Neural cell (in vitro differentiated cells): ENCODE data around the gene C22orf42. TPM values are rescaled to one million over a fixed set of nuclear protein-coding genes. Genes with fewer than 3 reads are reported as not detected.

Experiments used
- H2AFZ ChIP-seq: fragments of 200-600, 300-800 bp; sonication (generic), shearing (Covaris generic); 2 replicates; pipeline ENCODE4 v1.6.0; 2014; ENCODE audit warnings: low read depth, mild to moderate bottlenecking, antibody characterized with exemption, low read length, moderate library complexity
- H3F3A ChIP-seq: fragments of 200-600 bp; shearing (Covaris generic); 2 replicates; pipeline ENCODE4 v1.6.1; 2016; ENCODE audit warnings: mild to moderate bottlenecking, moderate library complexity, mixed read lengths, antibody characterized with exemption, low read length; ENCODE audit not compliant: insufficient read depth, poor library complexity, severe bottlenecking
- H3K27ac ChIP-seq: fragments of 200-600, 300-800 bp; sonication (generic), shearing (Covaris generic); 2 replicates; pipeline ENCODE4 v1.5.1; 2014; ENCODE audit warnings: mild to moderate bottlenecking, low read length, moderate library complexity
- H3K27me3 ChIP-seq: fragments of 300-800, 200-600 bp; sonication (generic), shearing (Covaris generic); 2 replicates; pipeline ENCODE4 v1.6.0; 2014; ENCODE audit warnings: mild to moderate bottlenecking, low read depth, low read length, moderate library complexity; ENCODE audit not compliant: insufficient read depth
- H3K36me3 ChIP-seq: fragments of 300-800, 200-600 bp; sonication (generic), shearing (Covaris generic); 2 replicates; pipeline ENCODE4 v1.5.1; 2014; ENCODE audit warnings: mild to moderate bottlenecking, antibody characterized with exemption, low read length, moderate library complexity; ENCODE audit not compliant: insufficient read depth
- H3K4me2 ChIP-seq: fragments of 300-800, 200-600 bp; sonication (generic), shearing (Covaris generic); 2 replicates; pipeline ENCODE4 v1.6.0; 2014; ENCODE audit warnings: mild to moderate bottlenecking, low read length
- H3K4me3 ChIP-seq: fragments of 300-800, 200-600 bp; sonication (generic), shearing (Covaris generic); 2 replicates; pipeline ENCODE4 v1.5.1; 2014; ENCODE audit warnings: mild to moderate bottlenecking, low read length, moderate library complexity
- H3K79me2 ChIP-seq: fragments of 200-600 bp; shearing (Covaris generic); replicated peaks from 2 replicates; pipeline ENCODE4 v1.6.0; 2014; ENCODE audit warnings: mild to moderate bottlenecking, low read length, moderate library complexity; ENCODE audit not compliant: insufficient read depth
- H3K9ac ChIP-seq: fragments of 300-800, 200-600 bp; sonication (generic), shearing (Covaris generic); 2 replicates; pipeline ENCODE4 v1.6.1; 2016; ENCODE audit warnings: mild to moderate bottlenecking, low read length, mixed read lengths
- H3K9me2 ChIP-seq: fragments of 200-600 bp; shearing (Covaris generic); 2 replicates; pipeline ENCODE4 v1.6.1; 2016; ENCODE audit warnings: mild to moderate bottlenecking, low read length, mixed read lengths; ENCODE audit not compliant: insufficient read depth
- H3K9me3 ChIP-seq: fragments of 200-600, 300-800 bp; sonication (generic), shearing (Covaris generic); 2 replicates; pipeline ENCODE4 v1.6.1; 2016; ENCODE audit warnings: mild to moderate bottlenecking, mixed run types, low read length, moderate library complexity, mixed read lengths
- H4K20me1 ChIP-seq: fragments of 200-600 bp; shearing (Covaris generic); 2 replicates; pipeline ENCODE4 v1.6.1; 2016; ENCODE audit warnings: mild to moderate bottlenecking, mixed run types; ENCODE audit not compliant: insufficient read depth
- EP300 ChIP-seq: fragments of 450-650 bp; conservative IDR thresholded peaks from 2 replicates; pipeline ENCODE4 v1.6.1; 2014; ENCODE audit warnings: antibody characterized with exemption, mild to moderate bottlenecking, moderate library complexity; ENCODE audit not compliant: poor library complexity, severe bottlenecking
- EZH2 ChIP-seq: fragments of 200-600, 300-800 bp; shearing (Covaris generic), sonication (generic); IDR thresholded peaks from 2 replicates; pipeline ENCODE4 v1.6.1; 2014; ENCODE audit warnings: antibody characterized with exemption, low read length, borderline replicate concordance, mild to moderate bottlenecking; ENCODE audit not compliant: insufficient read depth, poor library complexity, severe bottlenecking
- MXI1 ChIP-seq: fragments of 450-650 bp; conservative IDR thresholded peaks from 2 replicates; pipeline ENCODE4 v1.6.1; 2014; ENCODE audit warnings: antibody characterized with exemption, mild to moderate bottlenecking; ENCODE audit not compliant: poor library complexity, severe bottlenecking
- POLR2AphosphoS5 ChIP-seq: IDR thresholded peaks from 2 replicates; pipeline ENCODE4 v1.6.1; 2012
- RAD21 ChIP-seq: fragments of 450-650 bp; conservative IDR thresholded peaks from 2 replicates; pipeline ENCODE4 v1.6.1; 2014; ENCODE audit warnings: antibody characterized with exemption, mild to moderate bottlenecking, moderate library complexity
- SMC3 ChIP-seq: fragments of 450-650 bp; conservative IDR thresholded peaks from 2 replicates; pipeline ENCODE4 v1.6.1; 2014; ENCODE audit warnings: antibody characterized with exemption, mild to moderate bottlenecking, moderate library complexity; ENCODE audit not compliant: poor library complexity
- TAF1 ChIP-seq: IDR thresholded peaks from 2 replicates; pipeline ENCODE4 v1.6.1; 2012; ENCODE audit warnings: low read depth
- polyA plus RNA-seq: library from polyadenylated mRNA; depleted of rRNA; stranded (reverse); fragments of >200 nt; gene quantifications from 2 replicates; pipeline ENCODE4 v1.2.3, GENCODE V29; 2014
- TF ChIP-seq, protein P1 (sequence below): fragments of 450-650 bp; IDR thresholded peaks from 2 replicates; pipeline ENCODE4 v1.5.1; 2014; ENCODE audit warnings: antibody characterized with exemption, mild to moderate bottlenecking, moderate library complexity; ENCODE audit not compliant: poor library complexity, severe bottlenecking
- TF ChIP-seq, protein P2 (sequence below): IDR thresholded peaks from 2 replicates; pipeline ENCODE4 v1.6.1; 2012; ENCODE audit warnings: borderline replicate concordance

The C22orf42 gene
- polyA plus RNA-seq, 1 donor from 2014 or later = 51.0 TPM

DNA sequence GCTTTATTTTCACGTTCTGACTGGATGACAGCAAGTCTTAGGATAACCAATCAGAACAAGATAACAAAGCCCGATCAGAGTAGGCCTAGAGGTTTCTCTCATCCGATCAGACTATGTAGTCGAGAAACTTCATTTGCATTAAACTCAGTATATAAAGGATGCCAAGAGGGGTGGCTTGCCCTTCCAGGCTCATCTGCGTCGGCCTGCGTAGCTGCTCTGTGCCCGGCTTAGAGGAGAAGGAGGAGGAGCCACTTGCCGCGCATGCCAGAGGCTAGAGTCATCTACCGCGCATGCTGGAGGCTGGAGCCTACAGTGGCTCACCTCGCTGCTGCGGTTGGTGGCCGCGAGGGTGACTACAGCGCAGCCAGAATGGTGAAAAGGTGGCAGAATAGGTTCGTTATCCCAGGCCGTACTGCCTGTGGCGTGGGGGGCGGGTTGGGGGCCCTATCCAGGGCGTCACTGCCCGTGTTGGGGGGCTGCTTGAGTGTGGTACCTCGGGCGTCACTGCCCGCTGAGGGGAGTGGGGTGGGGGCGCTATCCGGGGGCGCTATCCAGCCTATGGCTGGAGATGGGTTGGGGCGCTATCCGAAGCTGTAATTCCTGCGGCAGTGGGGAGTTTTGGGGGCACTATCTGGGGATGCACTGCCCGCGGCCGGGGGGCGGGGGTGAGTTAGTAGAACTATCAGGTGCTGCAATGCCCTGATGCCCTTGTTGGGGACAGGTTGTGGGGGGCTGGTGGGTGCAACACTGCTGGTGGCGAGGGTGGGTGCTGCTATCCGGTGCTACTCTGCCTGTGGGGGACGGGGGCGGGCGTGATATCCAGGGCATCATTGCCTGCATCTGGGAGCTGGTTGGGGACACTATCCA lies 46.0 kb upstream of the C22orf42 start, which contains the start of gene RFPL2:
Gene RFPL2 (minus strand): TSS at position 218 of the 867 bp plus-strand sequence. CDS start 2,622 bp downstream, outside the sequence.
- Histone ChIP-seq H3K36me3 (no peaks in the 10 kb centered on the region), H3K9me3 (no peaks in the 10 kb centered on the region), H3K4me3 (peak within 1 kb of the TSS; percentile 81), H3F3A (peaks cover 6% of the 10 kb centered on the region), H4K20me1 (no peaks in the 10 kb centered on the region), H3K9me2 (no peaks in the 10 kb centered on the region), H3K27ac (peak within 1 kb of the TSS; percentile 92), H3K27me3 (peaks cover 27% of the 10 kb centered on the region), H3K79me2 (no peaks in the 10 kb centered on the region), H3K9ac (peak within 1 kb of the TSS; percentile 84), H2AFZ (peak within 1 kb of the TSS; percentile 63), H3K4me2 (peak within 1 kb of the TSS; percentile 75)
- no peak for TF ChIP-seq EZH2
- TF ChIP-seq RAD21 = no peak
- TF ChIP-seq EP300 = no peak
- peak; percentile 82 for TF ChIP-seq POLR2AphosphoS5
- TF ChIP-seq TAF1 = peak; percentile 81
- TF ChIP-seq MXI1 = peak; percentile 36
- peak; percentile 12 for TF ChIP-seq SMC3
- TF ChIP-seq, protein P1, sequence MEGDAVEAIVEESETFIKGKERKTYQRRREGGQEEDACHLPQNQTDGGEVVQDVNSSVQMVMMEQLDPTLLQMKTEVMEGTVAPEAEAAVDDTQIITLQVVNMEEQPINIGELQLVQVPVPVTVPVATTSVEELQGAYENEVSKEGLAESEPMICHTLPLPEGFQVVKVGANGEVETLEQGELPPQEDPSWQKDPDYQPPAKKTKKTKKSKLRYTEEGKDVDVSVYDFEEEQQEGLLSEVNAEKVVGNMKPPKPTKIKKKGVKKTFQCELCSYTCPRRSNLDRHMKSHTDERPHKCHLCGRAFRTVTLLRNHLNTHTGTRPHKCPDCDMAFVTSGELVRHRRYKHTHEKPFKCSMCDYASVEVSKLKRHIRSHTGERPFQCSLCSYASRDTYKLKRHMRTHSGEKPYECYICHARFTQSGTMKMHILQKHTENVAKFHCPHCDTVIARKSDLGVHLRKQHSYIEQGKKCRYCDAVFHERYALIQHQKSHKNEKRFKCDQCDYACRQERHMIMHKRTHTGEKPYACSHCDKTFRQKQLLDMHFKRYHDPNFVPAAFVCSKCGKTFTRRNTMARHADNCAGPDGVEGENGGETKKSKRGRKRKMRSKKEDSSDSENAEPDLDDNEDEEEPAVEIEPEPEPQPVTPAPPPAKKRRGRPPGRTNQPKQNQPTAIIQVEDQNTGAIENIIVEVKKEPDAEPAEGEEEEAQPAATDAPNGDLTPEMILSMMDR = peak; percentile 64
- TF ChIP-seq, protein P2, sequence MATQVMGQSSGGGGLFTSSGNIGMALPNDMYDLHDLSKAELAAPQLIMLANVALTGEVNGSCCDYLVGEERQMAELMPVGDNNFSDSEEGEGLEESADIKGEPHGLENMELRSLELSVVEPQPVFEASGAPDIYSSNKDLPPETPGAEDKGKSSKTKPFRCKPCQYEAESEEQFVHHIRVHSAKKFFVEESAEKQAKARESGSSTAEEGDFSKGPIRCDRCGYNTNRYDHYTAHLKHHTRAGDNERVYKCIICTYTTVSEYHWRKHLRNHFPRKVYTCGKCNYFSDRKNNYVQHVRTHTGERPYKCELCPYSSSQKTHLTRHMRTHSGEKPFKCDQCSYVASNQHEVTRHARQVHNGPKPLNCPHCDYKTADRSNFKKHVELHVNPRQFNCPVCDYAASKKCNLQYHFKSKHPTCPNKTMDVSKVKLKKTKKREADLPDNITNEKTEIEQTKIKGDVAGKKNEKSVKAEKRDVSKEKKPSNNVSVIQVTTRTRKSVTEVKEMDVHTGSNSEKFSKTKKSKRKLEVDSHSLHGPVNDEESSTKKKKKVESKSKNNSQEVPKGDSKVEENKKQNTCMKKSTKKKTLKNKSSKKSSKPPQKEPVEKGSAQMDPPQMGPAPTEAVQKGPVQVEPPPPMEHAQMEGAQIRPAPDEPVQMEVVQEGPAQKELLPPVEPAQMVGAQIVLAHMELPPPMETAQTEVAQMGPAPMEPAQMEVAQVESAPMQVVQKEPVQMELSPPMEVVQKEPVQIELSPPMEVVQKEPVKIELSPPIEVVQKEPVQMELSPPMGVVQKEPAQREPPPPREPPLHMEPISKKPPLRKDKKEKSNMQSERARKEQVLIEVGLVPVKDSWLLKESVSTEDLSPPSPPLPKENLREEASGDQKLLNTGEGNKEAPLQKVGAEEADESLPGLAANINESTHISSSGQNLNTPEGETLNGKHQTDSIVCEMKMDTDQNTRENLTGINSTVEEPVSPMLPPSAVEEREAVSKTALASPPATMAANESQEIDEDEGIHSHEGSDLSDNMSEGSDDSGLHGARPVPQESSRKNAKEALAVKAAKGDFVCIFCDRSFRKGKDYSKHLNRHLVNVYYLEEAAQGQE = peak; percentile 53

DNA sequence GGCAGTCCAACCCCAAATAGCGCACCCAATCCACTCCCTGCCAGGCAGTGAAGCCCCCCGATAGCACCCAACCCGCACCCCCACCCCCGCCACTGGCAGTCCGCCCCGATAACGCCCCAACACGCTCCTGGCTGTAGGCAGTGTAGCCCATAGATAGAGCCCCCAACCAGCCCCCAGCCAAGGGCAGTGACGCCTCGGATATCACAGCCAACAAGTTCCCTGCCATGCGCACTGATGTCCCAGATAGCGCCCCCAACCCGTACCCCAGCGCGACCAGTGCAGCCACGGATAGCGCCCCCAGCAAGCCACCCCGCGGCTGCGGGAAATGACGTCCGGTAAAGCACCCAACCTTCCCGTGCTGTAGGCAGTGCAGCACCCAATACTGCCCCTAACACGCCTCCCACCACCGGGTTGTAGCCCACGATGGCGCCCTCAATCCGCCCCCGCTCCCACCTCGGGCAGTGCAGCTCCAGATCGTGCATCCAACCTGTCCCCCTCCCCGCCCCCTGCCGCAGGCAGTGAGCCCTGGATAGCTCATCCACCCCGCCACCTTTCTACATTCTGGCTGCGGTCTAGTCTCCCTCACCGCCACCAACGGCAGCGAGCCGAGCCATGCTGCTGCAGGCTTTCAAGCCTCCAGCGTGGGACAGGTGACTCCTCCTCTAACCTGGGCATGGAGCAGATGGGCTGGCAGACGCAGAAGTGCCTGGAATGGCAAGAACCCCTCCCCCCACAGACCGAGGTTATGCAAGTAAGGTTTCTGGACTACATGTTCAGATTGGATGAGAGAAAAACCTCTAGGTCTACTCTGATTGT lies 45.1 kb upstream of the C22orf42 start:
- Histone ChIP-seq H3K4me2 (peak overlapping the region; percentile 75), H2AFZ (peak overlapping the region; percentile 63), H3K9me2 (no peaks in the 10 kb centered on the region), H3F3A (peaks cover 6% of the 10 kb centered on the region), H3K79me2 (no peaks in the 10 kb centered on the region), H3K27ac (peak overlapping the region; percentile 92), H3K27me3 (peaks cover 27% of the 10 kb centered on the region), H3K4me3 (peak overlapping the region; percentile 81), H3K36me3 (no peaks in the 10 kb centered on the region), H3K9ac (peak overlapping the region; percentile 84), H4K20me1 (no peaks in the 10 kb centered on the region), H3K9me3 (no peaks in the 10 kb centered on the region)
- no peak for TF ChIP-seq EZH2
- TF ChIP-seq, protein P2 = peak; percentile 47
- peak; percentile 26 for TF ChIP-seq SMC3
- no peak for TF ChIP-seq TAF1
- peak; percentile 49 for TF ChIP-seq EP300
- TF ChIP-seq MXI1 = peak; percentile 91
- TF ChIP-seq, protein P1 = peak; percentile 63
- peak; percentile 31 for TF ChIP-seq POLR2AphosphoS5
- no peak for TF ChIP-seq RAD21
